Mesodermal cell (in vitro differentiated cells): Measurements from ENCODE around the gene ACOT13.
"Not testable (repeated sequence)": the region's sequence is repeated elsewhere in the genome, so short reads cannot be mapped to it uniquely, and the experiment has no call there.

Experiments used
- H3K27ac ChIP-seq: 2 replicates; pipeline ENCODE4 v1.7.0; 2013; ENCODE audit warnings: mild to moderate bottlenecking, low read depth, low read length, moderate library complexity; ENCODE audit not compliant: severe bottlenecking
- H3K36me3 ChIP-seq: 2 replicates; pipeline ENCODE4 v1.7.1; 2013; ENCODE audit warnings: mild to moderate bottlenecking, low read length, moderate library complexity; ENCODE audit not compliant: control insufficient read depth, insufficient read depth
- H3K4me1 ChIP-seq: one replicate; pipeline ENCODE4 v1.7.1; 2013; ENCODE audit warnings: mild to moderate bottlenecking, low read length; ENCODE audit not compliant: insufficient read depth, control insufficient read depth, poor library complexity, severe bottlenecking
- H3K4me3 ChIP-seq: 2 replicates; pipeline ENCODE4 v1.7.0; 2013; ENCODE audit warnings: low read length, control low read depth, mild to moderate bottlenecking; ENCODE audit not compliant: insufficient read depth, poor library complexity, severe bottlenecking; ENCODE audit errors: extremely low read depth
- H3K9me3 ChIP-seq: 2 replicates; pipeline ENCODE4 v1.7.1; 2013; ENCODE audit warnings: mild to moderate bottlenecking, low read length, moderate library complexity; ENCODE audit not compliant: control insufficient read depth
- WGBS, 2 experiments: methylation state at CpG; one replicate each; pipeline ENCODE4 v1.1.5; 2013; ENCODE audit warnings: missing lambda C conversion rate in 2 of 2; ENCODE audit not compliant: insufficient coverage in 2 of 2; 5-methylcytosine and 5-hydroxymethylcytosine counted together

The ACOT13 gene

GRCh38 chr6:24672620-24673182 is 5.8 kb downstream of the ACOT13 start:
- no peak overlapping the region for H3K27ac ChIP-seq
- H3K9me3 ChIP-seq = peaks cover 28% of the 10 kb centered on the region
- no peaks in the 10 kb centered on the region for H3K4me1 ChIP-seq
- no peaks in the 10 kb centered on the region for H3K36me3 ChIP-seq
- H3K4me3 ChIP-seq = no peak overlapping the region
- 90 to 100% methylated on average over 1 to 5 of the region's 6 CpGs for WGBS, 2 experiments

- no peaks in the 10 kb centered on the region for H3K36me3 ChIP-seq
- H3K27ac ChIP-seq = no peak overlapping the region
- no peaks in the 10 kb centered on the region for H3K4me1 ChIP-seq
- no CpG with 5 or more reads among the region's 2 CpGs for WGBS, 2 experiments
- H3K9me3 ChIP-seq = peaks cover 22% of the 10 kb centered on the region
- H3K4me3 ChIP-seq = no peak overlapping the region
Measured at GRCh38 chr6:24673625-24674024, 6.7 kb downstream of the ACOT13 start.

- H3K4me1 ChIP-seq, H3K4me3 ChIP-seq, H3K9me3 ChIP-seq, H3K36me3 ChIP-seq, H3K27ac ChIP-seq: not testable (repeated sequence)
- WGBS, 2 experiments = 90 to 93% methylated on average over 3 to 6 of the region's 11 CpGs
Measured at GRCh38 chr6:24678792-24679352, 12.0 kb downstream of the ACOT13 start.

GRCh38 chr6:24680582-24680981 is 13.7 kb downstream of the ACOT13 start:
- no peaks in the 10 kb centered on the region for H3K9me3 ChIP-seq
- no peak overlapping the region for H3K27ac ChIP-seq
- H3K4me3 ChIP-seq = no peak overlapping the region
- no peaks in the 10 kb centered on the region for H3K4me1 ChIP-seq
- H3K36me3 ChIP-seq = no peaks in the 10 kb centered on the region
- WGBS, 2 experiments = 80 to 100% methylated on average over 2 of the region's 7 CpGs

GRCh38 chr6:24683297-24684296 is 16.7 kb downstream of the ACOT13 start:
- no peaks in the 10 kb centered on the region for H3K4me1 ChIP-seq
- no peaks in the 10 kb centered on the region for H3K36me3 ChIP-seq
- H3K4me3 ChIP-seq = no peak overlapping the region
- H3K27ac ChIP-seq = no peak overlapping the region
- no peaks in the 10 kb centered on the region for H3K9me3 ChIP-seq
- 43 to 82% methylated on average over 3 to 6 of the region's 12 CpGs for WGBS, 2 experiments

- H3K27ac ChIP-seq = no peak overlapping the region
- whole genome bisulfite sequencing, 2 experiments = 100% methylated on average over 1 of the region's 1 CpG; no CpG with 5 or more reads in 1 of the 2 experiments
- no peak overlapping the region for H3K4me3 ChIP-seq
- H3K36me3 ChIP-seq = no peaks in the 10 kb centered on the region
- no peaks in the 10 kb centered on the region for H3K9me3 ChIP-seq
- no peaks in the 10 kb centered on the region for H3K4me1 ChIP-seq
Measured at GRCh38 chr6:24686408-24686807, 19.5 kb downstream of the ACOT13 start.

GRCh38 chr6:24686946-24687345 is 20.1 kb downstream of the ACOT13 start:
- Histone ChIP-seq H3K27ac (no peak overlapping the region), H3K9me3 (no peaks in the 10 kb centered on the region), H3K4me3 (no peak overlapping the region), H3K4me1 (no peaks in the 10 kb centered on the region), H3K36me3 (no peaks in the 10 kb centered on the region)
- WGBS, 2 experiments = 92 to 100% methylated on average over 1 to 3 of the region's 4 CpGs

- H3K9me3 ChIP-seq = no peaks in the 10 kb centered on the region
- no peak overlapping the region for H3K4me3 ChIP-seq
- H3K4me1 ChIP-seq = no peaks in the 10 kb centered on the region
- H3K27ac ChIP-seq = no peak overlapping the region
- H3K36me3 ChIP-seq = no peaks in the 10 kb centered on the region
- 75 to 83% methylated on average over 1 to 2 of the region's 2 CpGs for WGBS, 2 experiments
Measured at GRCh38 chr6:24689964-24690363, 23.1 kb downstream of the ACOT13 start.

GRCh38 chr6:24690593-24690992 is 23.7 kb downstream of the ACOT13 start:
- H3K36me3 ChIP-seq = no peaks in the 10 kb centered on the region
- H3K27ac ChIP-seq = no peak overlapping the region
- H3K4me3 ChIP-seq = no peak overlapping the region
- WGBS, 2 experiments = 100% methylated on average over 1 of the region's 1 CpG; no CpG with 5 or more reads in 1 of the 2 experiments
- H3K4me1 ChIP-seq = no peaks in the 10 kb centered on the region
- H3K9me3 ChIP-seq = no peaks in the 10 kb centered on the region

- Histone ChIP-seq H3K9me3 (no peaks in the 10 kb centered on the region), H3K4me3 (no peak overlapping the region), H3K36me3 (no peaks in the 10 kb centered on the region), H3K4me1 (no peaks in the 10 kb centered on the region), H3K27ac (no peak overlapping the region)
- 83 to 86% methylated on average over 1 to 2 of the region's 3 CpGs for WGBS, 2 experiments
Measured at GRCh38 chr6:24691550-24691949, 24.7 kb downstream of the ACOT13 start.
